CD4-positive, CD25-positive, alpha-beta regulatory T cell (primary cell): ENCODE data around the gene PRKD1. TPM values are rescaled to one million over a fixed set of nuclear protein-coding genes. Genes with fewer than 3 reads are reported as not detected.

Experiments used
- ATAC-seq, 2 donors: fragments of 150-1000 bp; cut with Tn5 transposase; one replicate each; pipeline ENCODE4 v1.10.0; 2021; ENCODE audit warnings: low read depth in 2 of 2, moderate number of reproducible peaks in 2 of 2, moderate library complexity in 1 of 2
- DNase-seq, 3 donors: peaks; one replicate each; pipeline versions ENCODE4 v3.0.0 to v3.0.0-alpha.2; 2012 to 2022; ENCODE audit warnings: mixed read lengths in 1 of 3
- H3K27ac ChIP-seq: one replicate; pipeline ENCODE4 v1.7.0; 2013; ENCODE audit warnings: mild to moderate bottlenecking, low read length; ENCODE audit not compliant: insufficient read depth, poor library complexity, severe bottlenecking
- H3K27me3 ChIP-seq: one replicate; pipeline ENCODE4 v1.7.0; 2013; ENCODE audit warnings: low read length; ENCODE audit not compliant: control insufficient read depth, insufficient read depth
- H3K36me3 ChIP-seq: one replicate; pipeline ENCODE4 v1.7.0; 2013; ENCODE audit warnings: mild to moderate bottlenecking, low read length, moderate library complexity; ENCODE audit not compliant: control insufficient read depth, insufficient read depth
- H3K4me1 ChIP-seq: 2 replicates; pipeline ENCODE4 v1.7.0; 2013; ENCODE audit warnings: mild to moderate bottlenecking, low read length; ENCODE audit not compliant: insufficient read depth, control insufficient read depth, poor library complexity, severe bottlenecking
- H3K4me3 ChIP-seq: one replicate; pipeline ENCODE4 v1.7.0; 2013; ENCODE audit warnings: low read depth, mild to moderate bottlenecking, low read length, moderate library complexity
- H3K9me3 ChIP-seq, 2 experiments: 1 replicate in 1 of 2; 2 replicates in 1 of 2; pipeline ENCODE4 v1.7.0; 2013; ENCODE audit warnings: low read length in 2 of 2, mild to moderate bottlenecking in 1 of 2, moderate library complexity in 1 of 2; ENCODE audit not compliant: control insufficient read depth in 2 of 2
- H3K27ac Mint-ChIP-seq, 3 donors: one replicate each; pipeline ENCODE4 v1.8.0; 2020 to 2022; ENCODE audit warnings: mild to moderate bottlenecking in 3 of 3, mixed read lengths in 3 of 3, moderate library complexity in 2 of 3
- H3K27me3 Mint-ChIP-seq: one replicate; pipeline ENCODE4 v1.8.0; 2022; ENCODE audit warnings: mild to moderate bottlenecking, mixed read lengths
- H3K36me3 Mint-ChIP-seq: one replicate; pipeline ENCODE4 v1.8.0; 2020; ENCODE audit warnings: mixed read lengths
- H3K4me1 Mint-ChIP-seq, 4 donors: one replicate each; pipeline ENCODE4 v1.8.0; 2020 to 2022; ENCODE audit warnings: mixed read lengths in 4 of 4, mild to moderate bottlenecking in 1 of 4
- H3K4me3 Mint-ChIP-seq, 4 donors: one replicate each; pipeline ENCODE4 v1.8.0; 2020 to 2022; ENCODE audit warnings: mild to moderate bottlenecking in 4 of 4, mixed read lengths in 4 of 4, moderate library complexity in 3 of 4
- H3K9me3 Mint-ChIP-seq, 7 donors: one replicate each; pipeline ENCODE4 v1.8.0; 2020 to 2022; ENCODE audit warnings: mixed read lengths in 7 of 7, mild to moderate bottlenecking in 3 of 7, moderate library complexity in 2 of 7
- polyA plus RNA-seq, 4 donors: library from polyadenylated mRNA; unstranded; fragments of 300-500 nt; fragmentation: Illumina TruSeq; gene quantifications; one replicate each; pipeline ENCODE4 v1.2.3, GENCODE V29; 2021
- total RNA-seq: library from RNA; stranded (reverse); gene quantifications from one replicate; pipeline ENCODE4 v1.2.3, GENCODE V29; 2022

PRKD1 gene
- total and polyA plus RNA-seq, 5 donors from 2014 or later = not detected

- Histone ChIP-seq H3K27me3 (peaks cover 5% of the 10 kb centered on the region), H3K36me3 (no peaks in the 10 kb centered on the region), H3K27ac (no peak overlapping the region), H3K4me3 (no peak overlapping the region), H3K9me3 (no peaks in the 10 kb centered on the region), H3K4me1 (no peaks in the 10 kb centered on the region)
- H3K27me3 Mint-ChIP-seq = peaks cover 24% of the 10 kb centered on the region
- no peak overlapping the region for H3K27ac Mint-ChIP-seq
- DNase-seq (no peak), ATAC-seq (no peak)
- H3K36me3 Mint-ChIP-seq = no peaks in the 10 kb centered on the region
- H3K4me3 Mint-ChIP-seq = no peak overlapping the region
- peaks cover 0 to 6% (median 5%) of the 10 kb centered on the region in 4 donors for H3K4me1 Mint-ChIP-seq
- H3K9me3 Mint-ChIP-seq = peaks cover 0 to 7% (median 0%) of the 10 kb centered on the region in 7 donors
Observed at GRCh38 chr14:29930283-29930682, 2.6 kb upstream of the PRKD1 start.

GRCh38 chr14:29928117-29928640 is 532 bp upstream of the PRKD1 start:
- peaks cover 0 to 8% (median 4%) of the 10 kb centered on the region in 7 donors for H3K9me3 Mint-ChIP-seq
- Histone ChIP-seq H3K4me3 (no peak overlapping the region), H3K36me3 (no peaks in the 10 kb centered on the region), H3K9me3 (no peaks in the 10 kb centered on the region), H3K27me3 (peaks cover 5% of the 10 kb centered on the region), H3K27ac (no peak overlapping the region), H3K4me1 (no peaks in the 10 kb centered on the region)
- H3K4me3 Mint-ChIP-seq = peak overlapping the region in 1 of 4 donors; percentile 20
- peaks cover 24% of the 10 kb centered on the region for H3K27me3 Mint-ChIP-seq
- H3K36me3 Mint-ChIP-seq = no peaks in the 10 kb centered on the region
- H3K27ac Mint-ChIP-seq = no peak overlapping the region
- DNase-seq = no peak
- ATAC-seq = no peak
- peaks cover 0 to 6% (median 5%) of the 10 kb centered on the region in 4 donors for H3K4me1 Mint-ChIP-seq

- Histone ChIP-seq H3K4me1 (no peaks in the 10 kb centered on the region), H3K27me3 (peaks cover 5% of the 10 kb centered on the region), H3K36me3 (no peaks in the 10 kb centered on the region), H3K4me3 (no peak overlapping the region), H3K9me3 (no peaks in the 10 kb centered on the region), H3K27ac (no peak overlapping the region)
- H3K27me3 Mint-ChIP-seq = peaks cover 24% of the 10 kb centered on the region
- no peak for DNase-seq
- peak overlapping the region in 1 of 4 donors; percentile 5 for H3K4me3 Mint-ChIP-seq
- no peaks in the 10 kb centered on the region for H3K36me3 Mint-ChIP-seq
- ATAC-seq = no peak
- H3K4me1 Mint-ChIP-seq = peaks cover 0 to 6% (median 5%) of the 10 kb centered on the region in 4 donors
- no peak overlapping the region for H3K27ac Mint-ChIP-seq
- peaks cover 0 to 9% (median 4%) of the 10 kb centered on the region in 7 donors for H3K9me3 Mint-ChIP-seq
Observed at GRCh38 chr14:29926701-29927375, 809 bp downstream of the PRKD1 start.

- ATAC-seq (no peak), DNase-seq (no peak)
- H3K27ac ChIP-seq = no peak overlapping the region
- H3K4me1 ChIP-seq = no peaks in the 10 kb centered on the region
- Mint-ChIP-seq H3K36me3 (no peaks in the 10 kb centered on the region), H3K4me1 (peaks cover 0 to 6% (median 5%) of the 10 kb centered on the region in 4 donors), H3K9me3 (peaks cover 0 to 9% (median 4%) of the 10 kb centered on the region in 7 donors), H3K27ac (no peak overlapping the region), H3K27me3 (peaks cover 28% of the 10 kb centered on the region), H3K4me3 (peak overlapping the region in 1 of 4 donors; percentile 5)
- no peaks in the 10 kb centered on the region for H3K36me3 ChIP-seq
- H3K9me3 ChIP-seq = no peaks in the 10 kb centered on the region
- H3K27me3 ChIP-seq = peaks cover 5% of the 10 kb centered on the region
- no peak overlapping the region for H3K4me3 ChIP-seq
Observed at GRCh38 chr14:29926228-29926627, 1.4 kb downstream of the PRKD1 start.

GRCh38 chr14:29925736-29926135 is 1.9 kb downstream of the PRKD1 start:
- Histone ChIP-seq H3K4me1 (no peaks in the 10 kb centered on the region), H3K4me3 (no peak overlapping the region), H3K27ac (no peak overlapping the region), H3K27me3 (peaks cover 5% of the 10 kb centered on the region), H3K36me3 (no peaks in the 10 kb centered on the region), H3K9me3 (no peaks in the 10 kb centered on the region)
- peaks cover 28% of the 10 kb centered on the region for H3K27me3 Mint-ChIP-seq
- no peaks in the 10 kb centered on the region for H3K36me3 Mint-ChIP-seq
- DNase-seq (no peak), ATAC-seq (no peak)
- H3K4me3 Mint-ChIP-seq = no peak overlapping the region
- H3K9me3 Mint-ChIP-seq = peaks cover 0 to 9% (median 4%) of the 10 kb centered on the region in 7 donors
- H3K4me1 Mint-ChIP-seq = peaks cover 0 to 6% (median 5%) of the 10 kb centered on the region in 4 donors
- H3K27ac Mint-ChIP-seq = no peak overlapping the region

GRCh38 chr14:29925101-29925722 is 2.4 kb downstream of the PRKD1 start:
- no peak overlapping the region for H3K27ac Mint-ChIP-seq
- Histone ChIP-seq H3K9me3 (no peaks in the 10 kb centered on the region), H3K4me3 (no peak overlapping the region), H3K27me3 (peaks cover 5% of the 10 kb centered on the region), H3K4me1 (no peaks in the 10 kb centered on the region), H3K36me3 (no peaks in the 10 kb centered on the region), H3K27ac (no peak overlapping the region)
- H3K36me3 Mint-ChIP-seq = no peaks in the 10 kb centered on the region
- no peak overlapping the region for H3K4me3 Mint-ChIP-seq
- peaks cover 0 to 9% (median 4%) of the 10 kb centered on the region in 7 donors for H3K9me3 Mint-ChIP-seq
- peaks cover 0 to 6% (median 5%) of the 10 kb centered on the region in 4 donors for H3K4me1 Mint-ChIP-seq
- H3K27me3 Mint-ChIP-seq = peaks cover 28% of the 10 kb centered on the region
- no peak for DNase-seq
- no peak for ATAC-seq

- no peak overlapping the region for H3K27ac ChIP-seq
- Mint-ChIP-seq H3K9me3 (peaks cover 0 to 7% (median 4%) of the 10 kb centered on the region in 7 donors), H3K4me3 (no peak overlapping the region), H3K36me3 (peaks cover 4% of the 10 kb centered on the region), H3K27ac (no peak overlapping the region), H3K4me1 (no peaks in the 10 kb centered on the region), H3K27me3 (peaks cover 4% of the 10 kb centered on the region)
- no peaks in the 10 kb centered on the region for H3K36me3 ChIP-seq
- no peaks in the 10 kb centered on the region for H3K27me3 ChIP-seq
- ATAC-seq = no peak
- no peaks in the 10 kb centered on the region for H3K4me1 ChIP-seq
- no peak for DNase-seq
- no peaks in the 10 kb centered on the region for H3K9me3 ChIP-seq
- H3K4me3 ChIP-seq = no peak overlapping the region
Observed at GRCh38 chr14:29919845-29920244, 7.8 kb downstream of the PRKD1 start.
